Bronchial epithelial cell (primary cell): Measurements from ENCODE around the gene ZNF335. TPM values are rescaled to one million over a fixed set of nuclear protein-coding genes. Genes with fewer than 3 reads are reported as not detected.

Experiments
- DNase-seq: peaks from one replicate; pipeline ENCODE4 v3.0.0-alpha.2; 2010; ENCODE audit warnings: low read depth
- FAIRE-seq: peaks from 2 replicates; lab custom pipeline; 2011; peaks lifted over from hg19 to GRCh38; lab: Jason Lieb, UNC
- H3K27me3 ChIP-seq: 2 replicates; pipeline ENCODE4 v1.5.1; 2011; ENCODE audit warnings: low read length; ENCODE audit not compliant: control insufficient read depth, insufficient read depth
- H3K36me3 ChIP-seq: 2 replicates; pipeline ENCODE4 v1.5.1; 2011; ENCODE audit warnings: low read length; ENCODE audit not compliant: control insufficient read depth, insufficient read depth
- H3K4me3 ChIP-seq: 2 replicates; pipeline ENCODE4 v1.5.1; 2011; ENCODE audit warnings: mild to moderate bottlenecking, low read depth, low read length, control low read depth
- total RNA-seq: library from RNA; depleted of rRNA; stranded (reverse); fragments of >200 nt; gene quantifications from 2 replicates; pipeline ENCODE4 v1.2.1, GENCODE V29; 2014
- TF ChIP-seq, protein P1 (sequence below): IDR thresholded peaks from 2 replicates; pipeline ENCODE4 v1.5.1; 2011; ENCODE audit warnings: mild to moderate bottlenecking, moderate library complexity, low read length, control low read depth, inconsistent platforms; ENCODE audit not compliant: insufficient read depth, severe bottlenecking

Gene ZNF335
- total RNA-seq, 1 donor from 2014 or later: 10.3 TPM

DNA sequence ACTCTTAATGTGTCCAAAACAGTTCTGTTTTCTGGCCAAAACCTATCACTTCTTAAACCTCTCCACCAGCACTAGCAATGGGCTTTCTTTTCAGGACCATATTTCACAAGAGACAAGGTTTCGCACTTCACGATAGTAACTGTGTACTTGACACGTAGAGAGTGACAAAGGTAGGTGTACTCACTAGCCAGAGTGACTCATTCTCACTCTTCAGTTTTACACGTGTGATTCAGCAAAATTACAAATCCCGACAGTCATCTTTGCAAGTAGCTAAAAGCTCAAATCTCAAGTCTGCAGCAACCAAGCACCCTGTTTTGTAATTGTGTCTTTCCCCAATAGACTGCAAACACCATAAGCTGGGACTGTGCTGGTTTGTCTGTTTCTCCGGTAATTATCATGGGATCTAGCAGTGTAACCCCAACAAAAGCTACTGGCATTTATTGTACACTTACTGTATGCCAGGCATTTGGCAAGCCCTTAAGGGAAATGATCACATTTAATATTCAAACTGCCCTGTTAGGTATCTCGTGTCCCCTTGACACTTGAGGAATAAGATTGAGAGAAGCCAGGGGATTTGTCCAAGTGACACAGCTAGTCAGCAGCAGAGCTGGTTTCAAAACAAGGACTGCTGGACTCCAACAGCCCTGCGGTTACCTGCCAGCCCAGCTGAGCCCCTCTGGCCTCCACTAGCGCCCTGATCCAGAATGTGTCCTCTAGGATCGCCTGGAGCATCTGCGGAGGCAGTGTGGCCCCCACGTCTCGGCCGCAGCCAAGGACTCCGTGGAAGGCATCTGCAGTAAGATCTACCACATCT, 27.6 kb downstream of the ZNF335 start:
- Histone ChIP-seq H3K27me3 (no peaks in the 10 kb centered on the region), H3K4me3 (no peak overlapping the region), H3K36me3 (peaks cover 45% of the 10 kb centered on the region)
- TF ChIP-seq, protein P1, sequence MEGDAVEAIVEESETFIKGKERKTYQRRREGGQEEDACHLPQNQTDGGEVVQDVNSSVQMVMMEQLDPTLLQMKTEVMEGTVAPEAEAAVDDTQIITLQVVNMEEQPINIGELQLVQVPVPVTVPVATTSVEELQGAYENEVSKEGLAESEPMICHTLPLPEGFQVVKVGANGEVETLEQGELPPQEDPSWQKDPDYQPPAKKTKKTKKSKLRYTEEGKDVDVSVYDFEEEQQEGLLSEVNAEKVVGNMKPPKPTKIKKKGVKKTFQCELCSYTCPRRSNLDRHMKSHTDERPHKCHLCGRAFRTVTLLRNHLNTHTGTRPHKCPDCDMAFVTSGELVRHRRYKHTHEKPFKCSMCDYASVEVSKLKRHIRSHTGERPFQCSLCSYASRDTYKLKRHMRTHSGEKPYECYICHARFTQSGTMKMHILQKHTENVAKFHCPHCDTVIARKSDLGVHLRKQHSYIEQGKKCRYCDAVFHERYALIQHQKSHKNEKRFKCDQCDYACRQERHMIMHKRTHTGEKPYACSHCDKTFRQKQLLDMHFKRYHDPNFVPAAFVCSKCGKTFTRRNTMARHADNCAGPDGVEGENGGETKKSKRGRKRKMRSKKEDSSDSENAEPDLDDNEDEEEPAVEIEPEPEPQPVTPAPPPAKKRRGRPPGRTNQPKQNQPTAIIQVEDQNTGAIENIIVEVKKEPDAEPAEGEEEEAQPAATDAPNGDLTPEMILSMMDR: no peak
- DNase-seq: peak; percentile 98
- FAIRE-seq: no peak

DNA sequence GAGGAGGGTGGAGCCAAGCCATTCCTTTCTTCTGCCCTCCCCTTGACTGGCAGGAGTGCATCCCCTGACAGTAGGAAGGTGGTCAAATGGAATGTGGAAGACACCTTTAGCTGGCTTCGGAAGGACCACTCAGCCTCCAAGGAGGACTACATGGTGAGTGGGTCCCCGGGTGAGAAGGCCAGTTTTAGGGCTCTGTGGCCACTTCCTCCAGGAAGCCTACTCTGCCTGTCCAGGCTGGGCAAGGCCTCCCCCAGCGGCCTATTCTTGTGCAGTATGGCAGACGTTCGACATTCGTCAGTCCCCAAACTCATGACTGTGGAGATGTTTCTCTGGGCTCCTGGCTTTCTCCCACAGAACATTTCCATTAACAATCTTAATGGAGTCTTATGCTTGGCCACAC, 28.4 kb downstream of the ZNF335 start:
- Histone ChIP-seq H3K36me3 (peaks cover 50% of the 10 kb centered on the region), H3K27me3 (no peaks in the 10 kb centered on the region), H3K4me3 (no peak overlapping the region)
- FAIRE-seq: no peak
- TF ChIP-seq, protein P1: no peak
- DNase-seq: no peak

DNA sequence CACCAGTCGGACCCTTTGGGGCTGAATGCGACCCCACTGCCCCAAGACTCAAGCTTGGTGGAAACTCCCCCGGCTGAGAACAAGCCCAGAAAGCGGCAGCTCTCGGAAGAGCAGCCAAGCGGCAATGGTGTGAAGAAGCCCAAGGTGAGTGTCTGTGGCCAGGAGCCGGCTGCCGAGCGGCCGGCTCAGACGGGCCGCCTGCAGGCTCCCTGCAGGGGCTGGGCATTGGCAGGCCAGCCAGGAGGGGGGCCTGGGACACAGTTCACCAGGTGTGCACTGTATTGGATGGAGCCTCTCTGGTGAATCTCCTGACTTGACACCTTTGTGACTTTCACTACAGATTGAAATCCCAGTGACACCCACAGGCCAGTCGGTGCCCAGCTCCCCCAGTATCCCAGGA, 31.5 kb downstream of the ZNF335 start:
- TF ChIP-seq, protein P1: no peak
- DNase-seq: no peak
- FAIRE-seq: no peak
- Histone ChIP-seq H3K36me3 (peaks cover 39% of the 10 kb centered on the region), H3K27me3 (no peaks in the 10 kb centered on the region), H3K4me3 (no peak overlapping the region)

DNA sequence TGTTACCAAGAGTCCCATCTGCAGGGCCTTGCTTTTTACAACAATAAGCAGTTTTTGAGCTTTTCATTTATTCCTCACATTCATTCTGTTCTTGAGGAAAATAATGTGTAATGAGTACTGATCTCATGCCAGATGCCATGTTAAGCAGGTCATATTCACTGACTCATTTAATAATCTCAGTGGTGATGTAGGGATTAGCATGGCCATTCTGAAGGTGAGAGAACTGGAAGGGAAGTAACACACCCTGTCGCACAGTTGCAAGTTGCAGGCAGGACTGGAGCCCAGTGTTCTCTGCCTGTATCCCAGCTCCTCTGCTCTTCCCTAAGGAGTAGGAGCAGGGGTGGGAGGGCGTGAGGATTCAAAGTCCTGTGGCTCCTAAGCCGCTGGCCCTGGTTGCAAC, 31.9 kb downstream of the ZNF335 start:
- peaks cover 36% of the 10 kb centered on the region for H3K36me3 ChIP-seq
- TF ChIP-seq, protein P1: no peak
- DNase-seq (peak; percentile 20), FAIRE-seq (no peak)
- H3K4me3 ChIP-seq: no peak overlapping the region
- H3K27me3 ChIP-seq: no peaks in the 10 kb centered on the region

DNA sequence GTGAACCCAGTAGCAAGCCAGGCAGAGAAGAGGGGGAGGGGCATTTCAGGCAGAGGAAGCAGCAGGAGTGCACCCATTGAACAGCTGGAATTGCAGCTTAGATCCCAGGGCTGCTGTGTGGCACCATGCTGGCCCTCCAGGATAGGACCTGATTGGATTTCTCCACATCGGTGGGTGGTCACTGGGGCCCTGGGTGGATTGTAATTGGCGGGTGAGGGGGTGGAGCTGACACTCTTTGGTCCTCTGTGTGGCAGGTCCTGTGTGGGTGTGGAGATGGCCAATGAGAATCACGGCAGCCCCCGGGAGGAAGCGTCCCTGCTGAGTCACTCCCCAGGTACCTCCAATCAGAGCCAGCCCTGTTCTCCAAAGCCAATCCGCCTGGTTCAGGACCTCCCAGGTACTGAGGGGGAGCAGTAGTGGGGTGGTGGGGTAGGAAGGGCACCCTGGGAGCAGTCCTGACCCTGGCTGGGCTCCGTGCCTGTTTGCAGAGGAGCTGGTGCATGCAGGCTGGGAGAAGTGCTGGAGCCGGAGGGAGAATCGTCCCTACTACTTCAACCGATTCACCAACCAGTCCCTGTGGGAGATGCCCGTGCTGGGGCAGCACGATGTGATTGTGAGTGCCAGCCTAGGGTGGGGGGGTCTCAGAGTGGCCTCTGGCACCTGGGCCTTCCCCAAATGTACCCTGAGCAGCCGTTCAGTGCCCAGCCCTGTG, 33.1 kb downstream of the ZNF335 start:
- no peak for FAIRE-seq
- TF ChIP-seq, protein P1: no peak
- H3K36me3 ChIP-seq: peaks cover 31% of the 10 kb centered on the region

More for the DNA sequence above, 33.1 kb downstream of the ZNF335 start:
- Histone ChIP-seq H3K4me3 (no peak overlapping the region), H3K27me3 (no peaks in the 10 kb centered on the region)
- DNase-seq: no peak
